ENCODE data around the gene SERPINI2.
"Not testable (repeated sequence)": the region's sequence is repeated elsewhere in the genome, so short reads cannot be mapped to it uniquely, and the experiment has no call there.

DNA sequence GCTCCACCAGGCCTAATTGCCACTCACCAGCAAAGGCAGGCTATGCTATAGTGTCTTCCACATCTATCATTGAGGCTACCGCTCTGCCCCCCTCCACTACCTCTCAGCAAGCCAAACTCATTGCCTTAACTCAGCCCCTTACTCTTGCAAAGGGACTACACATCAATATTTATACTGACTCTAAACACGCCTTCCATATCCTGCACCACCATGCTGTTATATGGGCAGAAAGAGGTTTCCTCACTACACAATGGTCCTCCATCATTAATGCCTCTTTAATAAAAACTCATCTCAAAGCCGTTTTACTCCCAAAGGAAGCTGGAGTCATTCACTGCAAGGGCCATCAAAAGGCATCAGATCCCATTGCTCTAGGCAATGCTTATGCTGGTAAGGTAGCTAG is 46.9 kb downstream of the SERPINI2 start:
- TF ChIP-seq, protein P1, sequence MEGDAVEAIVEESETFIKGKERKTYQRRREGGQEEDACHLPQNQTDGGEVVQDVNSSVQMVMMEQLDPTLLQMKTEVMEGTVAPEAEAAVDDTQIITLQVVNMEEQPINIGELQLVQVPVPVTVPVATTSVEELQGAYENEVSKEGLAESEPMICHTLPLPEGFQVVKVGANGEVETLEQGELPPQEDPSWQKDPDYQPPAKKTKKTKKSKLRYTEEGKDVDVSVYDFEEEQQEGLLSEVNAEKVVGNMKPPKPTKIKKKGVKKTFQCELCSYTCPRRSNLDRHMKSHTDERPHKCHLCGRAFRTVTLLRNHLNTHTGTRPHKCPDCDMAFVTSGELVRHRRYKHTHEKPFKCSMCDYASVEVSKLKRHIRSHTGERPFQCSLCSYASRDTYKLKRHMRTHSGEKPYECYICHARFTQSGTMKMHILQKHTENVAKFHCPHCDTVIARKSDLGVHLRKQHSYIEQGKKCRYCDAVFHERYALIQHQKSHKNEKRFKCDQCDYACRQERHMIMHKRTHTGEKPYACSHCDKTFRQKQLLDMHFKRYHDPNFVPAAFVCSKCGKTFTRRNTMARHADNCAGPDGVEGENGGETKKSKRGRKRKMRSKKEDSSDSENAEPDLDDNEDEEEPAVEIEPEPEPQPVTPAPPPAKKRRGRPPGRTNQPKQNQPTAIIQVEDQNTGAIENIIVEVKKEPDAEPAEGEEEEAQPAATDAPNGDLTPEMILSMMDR (conservative IDR thresholded peaks at IDR 0.05 in 1 of 2, IDR thresholded peaks at IDR 0.05 in 1 of 2; ENCODE audit: low read depth in 1 of 2, low read length in 2 of 2), result not testable (repeated sequence)
- TF ChIP-seq EZH2 (IDR thresholded peaks at IDR 0.05; ENCODE audit: low read length, missing control alignments), result not testable (repeated sequence)

Data from fibroblast of lung (primary cell).